A673 (cell line): ENCODE measurements around the gene PHKA2. TPM values are rescaled to one million over a fixed set of nuclear protein-coding genes. Genes with fewer than 3 reads are reported as not detected.
A peak's percentile ranks its signal among the peaks of the same experiment; 100 is the strongest.
"Not testable (repeated sequence)": the region's sequence is repeated elsewhere in the genome, so short reads cannot be mapped to it uniquely, and the experiment has no call there.

Source experiments
- BruUV-seq: library from RNA; stranded (reverse); fragments of 400-500 nt; replicated peaks from 2 replicates; lab custom pipeline; 2021; lab: Mats Ljungman, UMichigan
- CTCF ChIA-PET: fragments of 300-600 bp; sonication (Branson Sonifier 250); formaldehyde crosslinking; loops from one replicate; lab custom pipeline; 2022; ENCODE audit warnings: antibody characterized with exemption; lab: Charles Lee
- POLR2A ChIA-PET: fragments of 300-600 bp; sonication (Branson Sonifier 250); formaldehyde crosslinking; loops from one replicate; lab custom pipeline; 2022; ENCODE audit warnings: antibody characterized with exemption; ENCODE audit not compliant: low non-redundant PET; lab: Charles Lee
- DNase-seq: peaks from one replicate; pipeline ENCODE4 v3.0.0-alpha.2; 2015; ENCODE audit warnings: low spot score
- H3K27ac ChIP-seq: fragments of 200-600 bp; sonication (generic); 2 replicates; pipeline ENCODE4 v1.5.1; 2016; ENCODE audit warnings: mixed run types, low read depth, mild to moderate bottlenecking, mixed read lengths, antibody characterized with exemption, low read length; ENCODE audit not compliant: poor library complexity, severe bottlenecking
- H3K27me3 ChIP-seq: fragments of 200-600 bp; sonication (generic); replicated peaks from 2 replicates; pipeline ENCODE4 v1.6.1; 2017; ENCODE audit warnings: mixed run types, low read depth, mild to moderate bottlenecking, mixed read lengths, antibody characterized with exemption, low read length; ENCODE audit not compliant: insufficient read depth, poor library complexity
- H3K36me3 ChIP-seq: fragments of 200-600 bp; sonication (generic); 2 replicates; pipeline ENCODE4 v1.6.1; 2016; ENCODE audit warnings: mixed run types, mild to moderate bottlenecking, mixed read lengths, antibody characterized with exemption, low read length; ENCODE audit not compliant: insufficient read depth, poor library complexity, severe bottlenecking
- H3K4me1 ChIP-seq: fragments of 200-600 bp; sonication (generic); 2 replicates; pipeline ENCODE4 v1.6.1; 2017; ENCODE audit warnings: mixed run types, mild to moderate bottlenecking, mixed read lengths, antibody characterized with exemption, low read length; ENCODE audit not compliant: insufficient read depth, poor library complexity, severe bottlenecking
- H3K4me3 ChIP-seq: fragments of 200-600 bp; sonication (generic); 2 replicates; pipeline ENCODE4 v1.5.1; 2016; ENCODE audit warnings: low read depth, mixed run types, mild to moderate bottlenecking, mixed read lengths, low read length; ENCODE audit not compliant: poor library complexity, severe bottlenecking
- H3K9me3 ChIP-seq: fragments of 200-600 bp; sonication (generic); 2 replicates; pipeline ENCODE4 v1.6.1; 2016; ENCODE audit warnings: mixed run types, low read depth, mild to moderate bottlenecking, mixed read lengths, antibody characterized with exemption, low read length; ENCODE audit not compliant: poor library complexity, severe bottlenecking
- EZH2 ChIP-seq: fragments of 200-600 bp; sonication (generic); IDR thresholded peaks from 2 replicates; pipeline ENCODE4 v1.6.1; 2017; ENCODE audit warnings: borderline replicate concordance, low read depth, mild to moderate bottlenecking, mixed read lengths, antibody characterized with exemption, low read length; ENCODE audit not compliant: poor library complexity, severe bottlenecking
- intact Hi-C: fragments of 100-400 bp; cut with micrococcal nuclease; formaldehyde crosslinking; loops from one replicate; pipeline ENCODE4 v1.10.0; 2022; ENCODE audit not compliant: unreplicated experiment
- total RNA-seq: library from RNA; stranded (reverse); gene quantifications from 2 replicates; pipeline ENCODE4 v1.2.3, GENCODE V29; 2021
- TF ChIP-seq, protein P1 (sequence below): fragments of 300-800, 200-600 bp; sonication (generic); conservative IDR thresholded peaks from 2 replicates; pipeline ENCODE4 v1.5.1; 2017; ENCODE audit warnings: low read depth, mild to moderate bottlenecking, antibody characterized with exemption, low read length, moderate library complexity, mixed read lengths

The PHKA2 gene
- total RNA-seq, 1 experiment from 2014 or later: 31.4 TPM

DNA sequence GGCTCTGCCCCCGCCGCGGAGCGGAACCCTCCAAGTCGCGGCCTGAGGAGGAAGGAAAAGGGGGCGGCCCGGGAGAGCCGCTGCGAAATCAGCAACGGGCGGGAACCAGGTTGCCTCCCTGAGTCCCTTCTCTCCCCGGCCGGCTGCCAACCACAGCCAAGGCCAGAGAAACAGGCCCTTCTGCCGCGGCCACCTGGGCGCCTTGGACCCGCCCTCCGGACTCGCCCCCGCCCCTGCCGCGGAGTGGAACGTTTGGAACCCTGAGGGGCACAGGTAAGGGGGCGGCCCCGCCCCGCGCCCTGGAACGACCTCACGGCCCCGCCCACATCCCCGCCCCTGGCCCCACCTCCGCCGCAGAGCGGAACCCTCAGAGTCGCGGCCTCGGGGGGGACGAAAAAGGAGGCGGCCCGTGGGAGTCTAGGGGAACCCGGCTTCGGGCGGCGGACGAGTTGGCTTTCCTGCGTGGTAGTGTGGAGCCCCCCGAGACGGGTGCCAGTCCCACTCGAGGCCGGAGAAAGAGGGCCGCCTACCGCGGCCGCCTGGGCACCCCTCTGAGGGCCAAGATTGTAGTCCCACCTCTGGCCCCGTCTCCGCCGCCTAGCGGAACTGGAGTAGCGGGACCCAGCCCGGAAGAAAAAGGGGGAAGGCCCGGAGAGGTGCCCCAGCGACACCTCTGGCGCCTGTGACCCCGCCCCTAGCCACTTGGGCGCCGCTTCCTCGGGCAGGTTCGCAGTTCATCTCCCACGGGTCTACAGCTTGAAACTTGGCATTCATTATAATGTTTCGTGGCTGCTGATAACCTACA is 669 bp upstream of the PHKA2 start:
- intact Hi-C loops: no loop called here
- Histone ChIP-seq H3K4me1 (no peaks in the 10 kb centered on the region), H3K36me3 (peaks cover 17% of the 10 kb centered on the region), H3K27ac (peak overlapping the region; percentile 88), H3K27me3 (no peaks in the 10 kb centered on the region), H3K9me3 (no peaks in the 10 kb centered on the region), H3K4me3 (peak overlapping the region; percentile 78)
- BruUV-seq: no TSS peak
- TF ChIP-seq, protein P1, sequence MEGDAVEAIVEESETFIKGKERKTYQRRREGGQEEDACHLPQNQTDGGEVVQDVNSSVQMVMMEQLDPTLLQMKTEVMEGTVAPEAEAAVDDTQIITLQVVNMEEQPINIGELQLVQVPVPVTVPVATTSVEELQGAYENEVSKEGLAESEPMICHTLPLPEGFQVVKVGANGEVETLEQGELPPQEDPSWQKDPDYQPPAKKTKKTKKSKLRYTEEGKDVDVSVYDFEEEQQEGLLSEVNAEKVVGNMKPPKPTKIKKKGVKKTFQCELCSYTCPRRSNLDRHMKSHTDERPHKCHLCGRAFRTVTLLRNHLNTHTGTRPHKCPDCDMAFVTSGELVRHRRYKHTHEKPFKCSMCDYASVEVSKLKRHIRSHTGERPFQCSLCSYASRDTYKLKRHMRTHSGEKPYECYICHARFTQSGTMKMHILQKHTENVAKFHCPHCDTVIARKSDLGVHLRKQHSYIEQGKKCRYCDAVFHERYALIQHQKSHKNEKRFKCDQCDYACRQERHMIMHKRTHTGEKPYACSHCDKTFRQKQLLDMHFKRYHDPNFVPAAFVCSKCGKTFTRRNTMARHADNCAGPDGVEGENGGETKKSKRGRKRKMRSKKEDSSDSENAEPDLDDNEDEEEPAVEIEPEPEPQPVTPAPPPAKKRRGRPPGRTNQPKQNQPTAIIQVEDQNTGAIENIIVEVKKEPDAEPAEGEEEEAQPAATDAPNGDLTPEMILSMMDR: peak; percentile 33; the same call in 1 of the 2 replicates
- no peak for TF ChIP-seq EZH2
- ChIA-PET CTCF (no interaction called here), POLR2A (no interaction called here)
- peak; percentile 84 for DNase-seq

DNA sequence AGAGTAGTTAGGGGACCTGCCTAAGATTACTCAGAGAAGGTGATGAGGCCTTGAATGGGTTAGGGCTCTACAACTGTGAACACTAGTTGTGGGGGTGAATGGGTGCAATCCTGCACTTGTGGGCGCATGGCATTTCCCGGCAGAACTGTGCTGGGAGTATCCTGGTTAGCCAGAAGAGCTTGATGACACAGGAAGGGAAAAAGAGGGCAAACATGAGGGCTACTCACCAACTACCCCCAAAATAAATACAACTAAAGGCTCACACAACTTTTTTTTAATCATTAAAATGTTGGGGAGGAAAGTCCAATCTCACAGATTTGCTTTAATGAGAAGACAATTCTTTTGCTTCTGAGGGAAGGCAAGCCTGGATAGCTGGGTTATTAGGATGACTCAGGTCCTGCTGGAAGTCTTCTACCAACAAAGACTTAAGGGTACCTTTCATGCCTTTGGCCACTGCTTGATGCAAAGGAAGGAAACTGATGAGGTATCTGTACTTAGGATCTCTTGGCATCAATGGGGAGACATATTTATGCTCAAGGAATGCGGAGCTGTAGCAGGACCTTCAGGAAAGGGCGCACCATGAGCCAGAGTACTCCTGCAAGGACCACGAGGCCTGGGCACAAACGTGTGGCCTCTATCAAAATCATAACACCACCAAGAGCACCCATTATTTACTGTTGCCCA is 2.6 kb downstream of the PHKA2 start:
- Histone ChIP-seq H3K4me3 (no peak overlapping the region), H3K9me3 (no peaks in the 10 kb centered on the region), H3K36me3 (no peaks in the 10 kb centered on the region), H3K4me1 (no peaks in the 10 kb centered on the region), H3K27me3 (no peaks in the 10 kb centered on the region), H3K27ac (no peak overlapping the region)
- TF ChIP-seq EZH2: no peak
- TF ChIP-seq, protein P1: no peak
- ChIA-PET POLR2A (no interaction called here), CTCF (no interaction called here)
- no TSS peak for BruUV-seq
- no peak for DNase-seq
- intact Hi-C loops: no loop called here

DNA sequence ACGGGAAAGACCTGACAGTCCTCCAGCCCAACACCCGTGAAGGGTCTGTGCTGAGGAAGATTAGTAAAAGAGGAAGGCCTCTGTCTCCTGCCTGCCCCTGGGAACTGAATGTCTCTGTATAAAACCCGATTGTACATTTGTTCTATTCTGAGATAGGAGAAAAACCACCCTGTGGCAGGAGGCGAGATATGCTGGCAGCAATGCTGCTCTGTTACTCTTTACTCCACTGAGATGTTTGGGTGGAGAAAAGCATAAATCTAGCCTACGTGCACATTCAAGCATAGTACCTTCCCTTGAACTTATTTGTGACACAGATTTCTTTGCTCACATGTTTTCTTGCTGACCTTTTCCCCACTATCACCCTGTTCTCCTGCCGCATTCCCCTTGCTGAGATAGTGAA is 3.7 kb downstream of the PHKA2 start:
- POLR2A ChIA-PET, H3K4me1 ChIP-seq, DNase-seq, CTCF ChIA-PET, H3K27ac ChIP-seq, H3K27me3 ChIP-seq, intact Hi-C loops, H3K4me3 ChIP-seq, H3K36me3 ChIP-seq, H3K9me3 ChIP-seq, BruUV-seq: not testable (repeated sequence)
